ENCODE data around the gene MYADM. TPM values are rescaled to one million over a fixed set of nuclear protein-coding genes. Genes with fewer than 3 reads are reported as not detected.
A peak's percentile ranks its signal among the peaks of the same experiment; 100 is the strongest.
"Not testable (repeated sequence)": the region's sequence is repeated elsewhere in the genome, so short reads cannot be mapped to it uniquely, and the experiment has no call there.

Gene MYADM
- total RNA-seq, 3 donors from 2014 or later (not counting 1 experiment from before 2014, with no cell fraction given): 219 to 658 (median 296) TPM

DNA sequence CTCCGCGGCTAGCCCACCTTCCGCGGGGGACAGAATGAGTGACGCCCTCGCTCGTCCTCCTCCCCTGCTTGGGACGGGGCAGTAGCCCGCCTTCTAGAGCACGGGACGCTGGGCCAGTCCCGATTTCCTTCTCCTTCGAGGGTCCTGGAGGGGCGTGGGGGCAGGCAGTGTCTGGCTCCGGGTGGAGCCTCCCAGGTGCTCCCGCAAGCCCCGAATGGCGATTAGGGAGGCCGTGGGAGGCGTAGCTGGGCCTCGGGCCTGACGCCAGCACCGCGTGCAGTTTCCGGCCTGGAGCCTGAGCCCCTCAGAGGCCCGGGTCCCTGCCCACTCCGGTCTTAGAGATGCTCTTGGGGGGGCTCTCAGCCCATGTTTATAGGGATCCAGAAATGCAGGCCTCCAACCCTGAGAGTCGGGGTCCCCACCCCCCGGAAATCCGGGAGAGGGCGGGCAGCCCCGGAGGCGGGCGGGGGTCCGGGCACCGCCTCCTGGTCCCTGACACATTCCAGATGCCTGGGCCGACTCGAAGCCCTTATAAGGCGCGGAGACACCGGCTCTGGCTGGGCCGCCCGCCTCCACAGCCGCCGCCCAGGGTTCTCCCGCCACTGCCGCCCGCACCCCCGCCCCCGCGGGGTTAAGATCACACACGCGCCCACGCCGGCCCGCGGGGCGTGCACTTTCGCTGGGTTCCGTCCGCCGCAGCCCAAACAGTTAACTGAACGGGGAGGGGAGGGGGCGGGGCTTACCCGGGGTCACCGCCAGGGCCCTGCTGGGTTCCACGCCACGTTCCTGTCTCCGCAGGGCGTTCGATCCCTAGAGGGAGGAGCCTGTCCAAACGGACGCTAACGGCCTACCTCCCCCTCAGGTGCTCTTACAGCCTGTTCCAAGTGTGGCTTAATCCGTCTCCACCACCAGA is 1.5 kb downstream of the MYADM start:
- peaks cover 64% of the 10 kb centered on the region for H3K4me1 ChIP-seq (ENCODE audit: control insufficient read depth, insufficient read depth, low read length)
- H3K27me3 ChIP-seq (ENCODE audit: control insufficient read depth, insufficient read depth, low read length): no peaks in the 10 kb centered on the region
- peak; percentile 93 to 94 for DNase-seq
- peak overlapping the region; percentile 95 for H3K4me3 ChIP-seq (ENCODE audit: low read length)
- peaks cover 48 to 70% of the 10 kb centered on the region in 2 donors for H3K4me1 Mint-ChIP-seq
- peak; percentile 50 to 71 (median 61) for ATAC-seq
- peak overlapping the region; percentile 96 for H3K4me3 Mint-ChIP-seq
- H3K27ac Mint-ChIP-seq: peak overlapping the region; percentile 98 to 99
- H3K9me3 Mint-ChIP-seq: no peaks in the 10 kb centered on the region
- H3K27ac ChIP-seq (ENCODE audit: low read length): peak overlapping the region; percentile 97
- H3K36me3 Mint-ChIP-seq: peaks cover 3% of the 10 kb centered on the region
- H3K9me3 ChIP-seq (ENCODE audit: control insufficient read depth, insufficient read depth, low read length): no peaks in the 10 kb centered on the region
- TF ChIP-seq, protein P1, sequence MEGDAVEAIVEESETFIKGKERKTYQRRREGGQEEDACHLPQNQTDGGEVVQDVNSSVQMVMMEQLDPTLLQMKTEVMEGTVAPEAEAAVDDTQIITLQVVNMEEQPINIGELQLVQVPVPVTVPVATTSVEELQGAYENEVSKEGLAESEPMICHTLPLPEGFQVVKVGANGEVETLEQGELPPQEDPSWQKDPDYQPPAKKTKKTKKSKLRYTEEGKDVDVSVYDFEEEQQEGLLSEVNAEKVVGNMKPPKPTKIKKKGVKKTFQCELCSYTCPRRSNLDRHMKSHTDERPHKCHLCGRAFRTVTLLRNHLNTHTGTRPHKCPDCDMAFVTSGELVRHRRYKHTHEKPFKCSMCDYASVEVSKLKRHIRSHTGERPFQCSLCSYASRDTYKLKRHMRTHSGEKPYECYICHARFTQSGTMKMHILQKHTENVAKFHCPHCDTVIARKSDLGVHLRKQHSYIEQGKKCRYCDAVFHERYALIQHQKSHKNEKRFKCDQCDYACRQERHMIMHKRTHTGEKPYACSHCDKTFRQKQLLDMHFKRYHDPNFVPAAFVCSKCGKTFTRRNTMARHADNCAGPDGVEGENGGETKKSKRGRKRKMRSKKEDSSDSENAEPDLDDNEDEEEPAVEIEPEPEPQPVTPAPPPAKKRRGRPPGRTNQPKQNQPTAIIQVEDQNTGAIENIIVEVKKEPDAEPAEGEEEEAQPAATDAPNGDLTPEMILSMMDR (IDR thresholded peaks at IDR 0.05): no peak
- under 1% methylated on average over 74 of the region's 75 CpGs for WGBS (ENCODE audit: insufficient coverage)
- intact Hi-C loops (cut with micrococcal nuclease): no loop called here
- H3K27me3 Mint-ChIP-seq (ENCODE audit: low read depth in 2 of 2): no peaks in the 10 kb centered on the region
- peaks cover 12% of the 10 kb centered on the region for H3K36me3 ChIP-seq (ENCODE audit: control insufficient read depth, insufficient read depth, low read length)

- H3K27ac Mint-ChIP-seq: peak overlapping the region; percentile 98 to 99
These were observed 2.3 kb downstream of the MYADM start for GRCh38 chr19:53869805-53870484.

DNA sequence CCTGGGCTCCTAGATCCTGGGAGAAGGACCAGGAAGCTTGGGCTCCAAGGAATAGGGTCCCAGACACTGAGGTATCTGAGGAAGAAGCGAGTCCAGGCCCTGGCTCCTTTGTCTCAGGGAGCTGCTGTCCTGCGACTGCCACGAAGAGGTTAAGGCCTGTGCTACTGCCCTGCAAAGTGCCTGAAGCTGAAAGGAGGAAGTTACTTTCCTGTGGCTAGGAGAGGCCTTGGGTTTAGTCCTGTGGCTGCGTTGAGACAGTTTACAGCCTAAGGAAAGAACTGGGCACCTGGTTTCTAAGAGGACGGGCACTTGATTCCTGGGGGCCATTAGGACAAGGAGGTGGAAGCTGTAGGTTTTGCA is 2.8 kb downstream of the MYADM start:
- peak overlapping the region; percentile 78 for H3K4me3 Mint-ChIP-seq
- no peaks in the 10 kb centered on the region for H3K9me3 ChIP-seq (ENCODE audit: control insufficient read depth, insufficient read depth, low read length)
- peaks cover 16% of the 10 kb centered on the region for H3K36me3 ChIP-seq (ENCODE audit: control insufficient read depth, insufficient read depth, low read length)
- H3K9me3 Mint-ChIP-seq: peaks cover 0 to 3% of the 10 kb centered on the region in 2 donors
- H3K27ac Mint-ChIP-seq: peak overlapping the region; percentile 86 to 91
- no peaks in the 10 kb centered on the region for H3K27me3 Mint-ChIP-seq (ENCODE audit: low read depth in 2 of 2)
- peaks cover 13% of the 10 kb centered on the region for H3K36me3 Mint-ChIP-seq
- H3K4me1 Mint-ChIP-seq: peaks cover 59 to 83% of the 10 kb centered on the region in 2 donors
- ATAC-seq (no peak), DNase-seq (peak; percentile 28 to 49)
- intact Hi-C loops (cut with micrococcal nuclease): no loop called here
- WGBS (ENCODE audit: insufficient coverage): 30% methylated on average over 5 of the region's 5 CpGs
- TF ChIP-seq, protein P1 (IDR thresholded peaks at IDR 0.05): no peak
- no peaks in the 10 kb centered on the region for H3K27me3 ChIP-seq (ENCODE audit: control insufficient read depth, insufficient read depth, low read length)
- H3K27ac ChIP-seq (ENCODE audit: low read length): peak overlapping the region; percentile 30
- H3K4me1 ChIP-seq (ENCODE audit: control insufficient read depth, insufficient read depth, low read length): peaks cover 73% of the 10 kb centered on the region
- peak overlapping the region; percentile 6 for H3K4me3 ChIP-seq (ENCODE audit: low read length)

More at GRCh38 chr19:53869805-53870484, 2.3 kb downstream of the MYADM start:
- Mint-ChIP-seq H3K4me1 (peaks cover 56 to 78% of the 10 kb centered on the region in 2 donors), H3K4me3 (peak overlapping the region; percentile 96), H3K36me3 (peaks cover 11% of the 10 kb centered on the region)
- Histone ChIP-seq H3K36me3 (ENCODE audit: control insufficient read depth, insufficient read depth, low read length) (peaks cover 16% of the 10 kb centered on the region), H3K27ac (ENCODE audit: low read length) (peak overlapping the region; percentile 97), H3K4me1 (ENCODE audit: control insufficient read depth, insufficient read depth, low read length) (peaks cover 72% of the 10 kb centered on the region), H3K4me3 (ENCODE audit: low read length) (peak overlapping the region; percentile 95)
- H3K9me3 ChIP-seq (ENCODE audit: control insufficient read depth, insufficient read depth, low read length); H3K9me3 Mint-ChIP-seq; DNase-seq; H3K27me3 ChIP-seq (ENCODE audit: control insufficient read depth, insufficient read depth, low read length); H3K27me3 Mint-ChIP-seq (ENCODE audit: low read depth in 2 of 2); ATAC-seq; intact Hi-C loops (cut with micrococcal nuclease): not testable (repeated sequence)
- 1% methylated on average over 21 of the region's 24 CpGs for WGBS (ENCODE audit: insufficient coverage)

- Histone ChIP-seq H3K9me3 (ENCODE audit: control insufficient read depth, insufficient read depth, low read length) (no peaks in the 10 kb centered on the region), H3K27ac (ENCODE audit: low read length) (peak overlapping the region; percentile 41), H3K4me1 (ENCODE audit: control insufficient read depth, insufficient read depth, low read length) (peaks cover 64% of the 10 kb centered on the region), H3K27me3 (ENCODE audit: control insufficient read depth, insufficient read depth, low read length) (no peaks in the 10 kb centered on the region), H3K36me3 (ENCODE audit: control insufficient read depth, insufficient read depth, low read length) (peaks cover 19% of the 10 kb centered on the region), H3K4me3 (ENCODE audit: low read length) (no peak overlapping the region)
- intact Hi-C loops (cut with micrococcal nuclease): no loop called here
- WGBS (ENCODE audit: insufficient coverage): 22% methylated on average over 7 of the region's 7 CpGs
- DNase-seq (peak; percentile 16 to 50), ATAC-seq (no peak)
- H3K4me3 Mint-ChIP-seq: peak overlapping the region; percentile 78
- H3K9me3 Mint-ChIP-seq: peaks cover 0 to 3% of the 10 kb centered on the region in 2 donors
- TF ChIP-seq, protein P1 (IDR thresholded peaks at IDR 0.05): no peak
- peaks cover 51 to 73% of the 10 kb centered on the region in 2 donors for H3K4me1 Mint-ChIP-seq
- no peaks in the 10 kb centered on the region for H3K27me3 Mint-ChIP-seq (ENCODE audit: low read depth in 2 of 2)
- H3K36me3 Mint-ChIP-seq: peaks cover 13% of the 10 kb centered on the region
- peak overlapping the region; percentile 86 to 91 for H3K27ac Mint-ChIP-seq
These were observed 3.8 kb downstream of the MYADM start for GRCh38 chr19:53871454-53871853.

Measured in natural killer cell (primary cell).